Neural cell (in vitro differentiated cells): ENCODE results near the gene SMAP1. TPM values are rescaled to one million over a fixed set of nuclear protein-coding genes. Genes with fewer than 3 reads are reported as not detected.

Experiments used
- H2AFZ ChIP-seq: fragments of 200-600, 300-800 bp; sonication (generic), shearing (Covaris generic); 2 replicates; pipeline ENCODE4 v1.6.0; 2014; ENCODE audit warnings: low read depth, mild to moderate bottlenecking, antibody characterized with exemption, low read length, moderate library complexity
- H3F3A ChIP-seq: fragments of 200-600 bp; shearing (Covaris generic); 2 replicates; pipeline ENCODE4 v1.6.1; 2016; ENCODE audit warnings: mild to moderate bottlenecking, moderate library complexity, mixed read lengths, antibody characterized with exemption, low read length; ENCODE audit not compliant: insufficient read depth, poor library complexity, severe bottlenecking
- H3K27ac ChIP-seq: fragments of 200-600, 300-800 bp; sonication (generic), shearing (Covaris generic); 2 replicates; pipeline ENCODE4 v1.5.1; 2014; ENCODE audit warnings: mild to moderate bottlenecking, low read length, moderate library complexity
- H3K27me3 ChIP-seq: fragments of 300-800, 200-600 bp; sonication (generic), shearing (Covaris generic); 2 replicates; pipeline ENCODE4 v1.6.0; 2014; ENCODE audit warnings: mild to moderate bottlenecking, low read depth, low read length, moderate library complexity; ENCODE audit not compliant: insufficient read depth
- H3K36me3 ChIP-seq: fragments of 300-800, 200-600 bp; sonication (generic), shearing (Covaris generic); 2 replicates; pipeline ENCODE4 v1.5.1; 2014; ENCODE audit warnings: mild to moderate bottlenecking, antibody characterized with exemption, low read length, moderate library complexity; ENCODE audit not compliant: insufficient read depth
- H3K4me2 ChIP-seq: fragments of 300-800, 200-600 bp; sonication (generic), shearing (Covaris generic); 2 replicates; pipeline ENCODE4 v1.6.0; 2014; ENCODE audit warnings: mild to moderate bottlenecking, low read length
- H3K4me3 ChIP-seq: fragments of 300-800, 200-600 bp; sonication (generic), shearing (Covaris generic); 2 replicates; pipeline ENCODE4 v1.5.1; 2014; ENCODE audit warnings: mild to moderate bottlenecking, low read length, moderate library complexity
- H3K79me2 ChIP-seq: fragments of 200-600 bp; shearing (Covaris generic); replicated peaks from 2 replicates; pipeline ENCODE4 v1.6.0; 2014; ENCODE audit warnings: mild to moderate bottlenecking, low read length, moderate library complexity; ENCODE audit not compliant: insufficient read depth
- H3K9ac ChIP-seq: fragments of 300-800, 200-600 bp; sonication (generic), shearing (Covaris generic); 2 replicates; pipeline ENCODE4 v1.6.1; 2016; ENCODE audit warnings: mild to moderate bottlenecking, low read length, mixed read lengths
- H3K9me2 ChIP-seq: fragments of 200-600 bp; shearing (Covaris generic); 2 replicates; pipeline ENCODE4 v1.6.1; 2016; ENCODE audit warnings: mild to moderate bottlenecking, low read length, mixed read lengths; ENCODE audit not compliant: insufficient read depth
- H3K9me3 ChIP-seq: fragments of 200-600, 300-800 bp; sonication (generic), shearing (Covaris generic); 2 replicates; pipeline ENCODE4 v1.6.1; 2016; ENCODE audit warnings: mild to moderate bottlenecking, mixed run types, low read length, moderate library complexity, mixed read lengths
- H4K20me1 ChIP-seq: fragments of 200-600 bp; shearing (Covaris generic); 2 replicates; pipeline ENCODE4 v1.6.1; 2016; ENCODE audit warnings: mild to moderate bottlenecking, mixed run types; ENCODE audit not compliant: insufficient read depth
- EP300 ChIP-seq: fragments of 450-650 bp; conservative IDR thresholded peaks from 2 replicates; pipeline ENCODE4 v1.6.1; 2014; ENCODE audit warnings: antibody characterized with exemption, mild to moderate bottlenecking, moderate library complexity; ENCODE audit not compliant: poor library complexity, severe bottlenecking
- EZH2 ChIP-seq: fragments of 200-600, 300-800 bp; shearing (Covaris generic), sonication (generic); IDR thresholded peaks from 2 replicates; pipeline ENCODE4 v1.6.1; 2014; ENCODE audit warnings: antibody characterized with exemption, low read length, borderline replicate concordance, mild to moderate bottlenecking; ENCODE audit not compliant: insufficient read depth, poor library complexity, severe bottlenecking
- MXI1 ChIP-seq: fragments of 450-650 bp; conservative IDR thresholded peaks from 2 replicates; pipeline ENCODE4 v1.6.1; 2014; ENCODE audit warnings: antibody characterized with exemption, mild to moderate bottlenecking; ENCODE audit not compliant: poor library complexity, severe bottlenecking
- POLR2AphosphoS5 ChIP-seq: IDR thresholded peaks from 2 replicates; pipeline ENCODE4 v1.6.1; 2012
- RAD21 ChIP-seq: fragments of 450-650 bp; conservative IDR thresholded peaks from 2 replicates; pipeline ENCODE4 v1.6.1; 2014; ENCODE audit warnings: antibody characterized with exemption, mild to moderate bottlenecking, moderate library complexity
- SMC3 ChIP-seq: fragments of 450-650 bp; conservative IDR thresholded peaks from 2 replicates; pipeline ENCODE4 v1.6.1; 2014; ENCODE audit warnings: antibody characterized with exemption, mild to moderate bottlenecking, moderate library complexity; ENCODE audit not compliant: poor library complexity
- TAF1 ChIP-seq: IDR thresholded peaks from 2 replicates; pipeline ENCODE4 v1.6.1; 2012; ENCODE audit warnings: low read depth
- polyA plus RNA-seq: library from polyadenylated mRNA; depleted of rRNA; stranded (reverse); fragments of >200 nt; gene quantifications from 2 replicates; pipeline ENCODE4 v1.2.3, GENCODE V29; 2014
- TF ChIP-seq, protein P1 (sequence below): IDR thresholded peaks from 2 replicates; pipeline ENCODE4 v1.6.1; 2012; ENCODE audit warnings: borderline replicate concordance
- TF ChIP-seq, protein P2 (sequence below): fragments of 450-650 bp; IDR thresholded peaks from 2 replicates; pipeline ENCODE4 v1.5.1; 2014; ENCODE audit warnings: antibody characterized with exemption, mild to moderate bottlenecking, moderate library complexity; ENCODE audit not compliant: poor library complexity, severe bottlenecking

Gene SMAP1
- polyA plus RNA-seq, 1 donor from 2014 or later, result 43.7 TPM

DNA sequence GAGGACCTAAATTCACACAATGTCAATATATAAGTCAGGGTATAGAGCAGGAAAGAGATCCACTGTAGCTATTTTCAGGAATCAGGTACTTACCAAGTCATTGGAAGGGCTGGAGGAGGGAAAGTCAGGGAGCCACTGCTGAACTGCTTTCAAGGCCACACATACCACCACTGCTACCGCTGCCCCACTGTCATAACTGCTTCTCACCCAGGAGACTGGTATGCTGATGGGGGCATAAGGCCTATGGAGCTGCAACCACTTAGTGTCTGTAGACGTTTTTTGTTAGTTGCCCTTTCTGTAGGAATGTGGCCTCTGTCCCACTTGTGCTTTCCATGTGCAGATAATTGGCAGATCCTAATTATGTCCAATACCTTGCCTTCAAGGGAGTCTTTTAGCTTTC, 5.4 kb downstream of the SMAP1 start:
- no peak overlapping the region for H3K4me2 ChIP-seq
- no peaks in the 10 kb centered on the region for H3K9me2 ChIP-seq
- H3K4me3 ChIP-seq, result no peak overlapping the region
- no peak overlapping the region for H3K9ac ChIP-seq
- peaks cover 50% of the 10 kb centered on the region for H3K79me2 ChIP-seq
- no peaks in the 10 kb centered on the region for H3F3A ChIP-seq
- no peaks in the 10 kb centered on the region for H3K36me3 ChIP-seq
- H3K9me3 ChIP-seq, result no peaks in the 10 kb centered on the region
- H4K20me1 ChIP-seq, result no peaks in the 10 kb centered on the region
- H3K27ac ChIP-seq, result no peak overlapping the region
- TF ChIP-seq, protein P1, sequence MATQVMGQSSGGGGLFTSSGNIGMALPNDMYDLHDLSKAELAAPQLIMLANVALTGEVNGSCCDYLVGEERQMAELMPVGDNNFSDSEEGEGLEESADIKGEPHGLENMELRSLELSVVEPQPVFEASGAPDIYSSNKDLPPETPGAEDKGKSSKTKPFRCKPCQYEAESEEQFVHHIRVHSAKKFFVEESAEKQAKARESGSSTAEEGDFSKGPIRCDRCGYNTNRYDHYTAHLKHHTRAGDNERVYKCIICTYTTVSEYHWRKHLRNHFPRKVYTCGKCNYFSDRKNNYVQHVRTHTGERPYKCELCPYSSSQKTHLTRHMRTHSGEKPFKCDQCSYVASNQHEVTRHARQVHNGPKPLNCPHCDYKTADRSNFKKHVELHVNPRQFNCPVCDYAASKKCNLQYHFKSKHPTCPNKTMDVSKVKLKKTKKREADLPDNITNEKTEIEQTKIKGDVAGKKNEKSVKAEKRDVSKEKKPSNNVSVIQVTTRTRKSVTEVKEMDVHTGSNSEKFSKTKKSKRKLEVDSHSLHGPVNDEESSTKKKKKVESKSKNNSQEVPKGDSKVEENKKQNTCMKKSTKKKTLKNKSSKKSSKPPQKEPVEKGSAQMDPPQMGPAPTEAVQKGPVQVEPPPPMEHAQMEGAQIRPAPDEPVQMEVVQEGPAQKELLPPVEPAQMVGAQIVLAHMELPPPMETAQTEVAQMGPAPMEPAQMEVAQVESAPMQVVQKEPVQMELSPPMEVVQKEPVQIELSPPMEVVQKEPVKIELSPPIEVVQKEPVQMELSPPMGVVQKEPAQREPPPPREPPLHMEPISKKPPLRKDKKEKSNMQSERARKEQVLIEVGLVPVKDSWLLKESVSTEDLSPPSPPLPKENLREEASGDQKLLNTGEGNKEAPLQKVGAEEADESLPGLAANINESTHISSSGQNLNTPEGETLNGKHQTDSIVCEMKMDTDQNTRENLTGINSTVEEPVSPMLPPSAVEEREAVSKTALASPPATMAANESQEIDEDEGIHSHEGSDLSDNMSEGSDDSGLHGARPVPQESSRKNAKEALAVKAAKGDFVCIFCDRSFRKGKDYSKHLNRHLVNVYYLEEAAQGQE, result no peak
- TF ChIP-seq EZH2 (no peak), MXI1 (no peak), SMC3 (no peak), TAF1 (no peak), RAD21 (no peak), EP300 (no peak), POLR2AphosphoS5 (no peak)
- TF ChIP-seq, protein P2, sequence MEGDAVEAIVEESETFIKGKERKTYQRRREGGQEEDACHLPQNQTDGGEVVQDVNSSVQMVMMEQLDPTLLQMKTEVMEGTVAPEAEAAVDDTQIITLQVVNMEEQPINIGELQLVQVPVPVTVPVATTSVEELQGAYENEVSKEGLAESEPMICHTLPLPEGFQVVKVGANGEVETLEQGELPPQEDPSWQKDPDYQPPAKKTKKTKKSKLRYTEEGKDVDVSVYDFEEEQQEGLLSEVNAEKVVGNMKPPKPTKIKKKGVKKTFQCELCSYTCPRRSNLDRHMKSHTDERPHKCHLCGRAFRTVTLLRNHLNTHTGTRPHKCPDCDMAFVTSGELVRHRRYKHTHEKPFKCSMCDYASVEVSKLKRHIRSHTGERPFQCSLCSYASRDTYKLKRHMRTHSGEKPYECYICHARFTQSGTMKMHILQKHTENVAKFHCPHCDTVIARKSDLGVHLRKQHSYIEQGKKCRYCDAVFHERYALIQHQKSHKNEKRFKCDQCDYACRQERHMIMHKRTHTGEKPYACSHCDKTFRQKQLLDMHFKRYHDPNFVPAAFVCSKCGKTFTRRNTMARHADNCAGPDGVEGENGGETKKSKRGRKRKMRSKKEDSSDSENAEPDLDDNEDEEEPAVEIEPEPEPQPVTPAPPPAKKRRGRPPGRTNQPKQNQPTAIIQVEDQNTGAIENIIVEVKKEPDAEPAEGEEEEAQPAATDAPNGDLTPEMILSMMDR, result no peak
- H2AFZ ChIP-seq, result no peak overlapping the region
- H3K27me3 ChIP-seq, result peaks cover 3% of the 10 kb centered on the region

DNA sequence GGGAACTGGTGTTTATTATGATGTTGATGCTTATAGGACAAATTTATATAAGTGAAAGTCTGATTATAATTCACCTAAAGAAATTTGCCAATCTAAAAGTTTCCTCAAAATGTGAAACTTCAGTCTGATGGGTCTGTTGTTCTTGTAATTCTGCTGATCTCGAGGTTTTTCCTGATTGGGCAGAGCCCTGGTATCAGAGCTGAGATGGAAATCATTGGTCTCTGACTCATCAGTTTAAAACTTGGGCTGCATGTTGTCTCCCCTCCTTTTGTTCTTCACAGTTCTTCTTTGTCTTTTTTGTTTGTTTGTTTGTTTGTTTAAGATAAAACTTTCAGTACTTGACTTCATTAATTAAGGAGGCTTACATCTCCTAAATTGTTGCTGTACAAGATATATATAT, 5.9 kb downstream of the SMAP1 start:
- Histone ChIP-seq H3K79me2 (peaks cover 44% of the 10 kb centered on the region), H3K27ac (no peak overlapping the region), H3K27me3 (peaks cover 3% of the 10 kb centered on the region), H3K9me3 (no peaks in the 10 kb centered on the region), H3K9ac (no peak overlapping the region), H3K36me3 (no peaks in the 10 kb centered on the region), H3F3A (no peaks in the 10 kb centered on the region), H3K9me2 (no peaks in the 10 kb centered on the region), H4K20me1 (no peaks in the 10 kb centered on the region), H2AFZ (no peak overlapping the region), H3K4me2 (no peak overlapping the region), H3K4me3 (no peak overlapping the region)
- TF ChIP-seq SMC3 (no peak), MXI1 (no peak), POLR2AphosphoS5 (no peak), EP300 (no peak), TAF1 (no peak), EZH2 (no peak), RAD21 (no peak)
- TF ChIP-seq, protein P1, result no peak
- TF ChIP-seq, protein P2, result no peak
